Measurements from ENCODE around the gene STRIP2. TPM values are rescaled to one million over a fixed set of nuclear protein-coding genes. Genes with fewer than 3 reads are reported as not detected.

The STRIP2 gene
- total and polyA plus RNA-seq, 9 of the 15 experiments (the other 6 are each of a cell fraction or from before 2014, with no cell fraction given), result 10.1 to 81.8 (median 42.3) TPM

DNA sequence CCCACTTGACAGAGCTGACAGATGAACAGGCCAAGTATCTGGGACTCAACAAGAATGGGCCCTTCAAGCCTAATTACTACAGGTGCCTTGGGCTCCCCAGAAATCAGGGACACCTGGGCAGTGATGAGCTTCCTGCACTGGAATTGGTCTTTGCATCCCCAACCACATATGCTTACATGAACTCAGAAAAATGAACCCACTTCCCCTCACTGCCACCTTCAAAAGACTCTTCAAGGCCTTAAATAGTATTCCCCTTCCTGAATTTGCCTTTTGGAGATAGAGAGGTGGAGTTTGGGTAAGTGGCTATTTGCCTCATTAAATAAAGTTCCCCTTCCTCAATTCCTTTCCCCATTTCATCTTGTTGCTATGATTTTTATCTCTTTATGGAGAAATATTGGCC lies 7.8 kb upstream of the STRIP2 start:
- H3K27me3 ChIP-seq (ENCODE audit: control insufficient read depth in 2 of 2, insufficient read depth in 2 of 2, low read length in 2 of 2), result no peaks in the 10 kb centered on the region
- CTCF ChIA-PET (ENCODE audit: low intra/inter-chr PET ratio), result no interaction called here
- H4K20me1 ChIP-seq (replicated peaks; ENCODE audit: control insufficient read depth, insufficient read depth, low read length), result no peaks in the 10 kb centered on the region
- H2AFZ ChIP-seq (ENCODE audit: low read depth, low read length), result no peak overlapping the region
- H3K9me1 ChIP-seq (ENCODE audit: control insufficient read depth, insufficient read depth, low read length), result no peaks in the 10 kb centered on the region
- POLR2A ChIA-PET, result interaction anchor here (0.5 to 3.7 kb wide), 3 partner anchors 8 to 474 kb away, joined by 3 to 44 read pairs (median 3); partner anchors contain the start of gene STRIP2
- DNase-seq (ENCODE audit: extremely low read depth in 1 of 4, low spot score in 3 of 4) (no peak), ATAC-seq (no peak), FAIRE-seq (no peak)
- TF ChIP-seq PHF8 (IDR thresholded peaks at IDR 0.05; ENCODE audit: borderline replicate concordance, low read length) (0 out of 2 replicates have a peak, but pooled peaks have one; percentile 13), ETS2 (tag; IDR thresholded peaks at IDR 0.05; ENCODE audit: borderline replicate concordance, poor library complexity, severe bottlenecking) (no peak)
- in situ Hi-C loops (cut with MboI) (no loop called here), intact Hi-C loops (cut with micrococcal nuclease) (no loop called here)
- H3K4me2 ChIP-seq (ENCODE audit: insufficient read depth, low read length), result no peak overlapping the region
- no peak overlapping the region for H3K4me3 ChIP-seq
- BruUV-seq (replicated peaks), result no TSS peak
- H3K79me2 ChIP-seq (ENCODE audit: control insufficient read depth, insufficient read depth, low read length), result no peaks in the 10 kb centered on the region
- no peak overlapping the region for H3K9ac ChIP-seq (ENCODE audit: insufficient read depth in 1 of 2, low read depth in 2 of 2, low read length in 2 of 2)
- no peaks in the 10 kb centered on the region for H3K9me3 ChIP-seq (replicated peaks; ENCODE audit: control insufficient read depth, insufficient read depth, low read depth, low read length)
- H3K27ac ChIP-seq (ENCODE audit: extremely low read depth, low read depth, low read length), result no peak overlapping the region
- H3K4me1 ChIP-seq (replicated peaks in 1 of 2; ENCODE audit: control insufficient read depth in 2 of 2, insufficient read depth in 2 of 2, low read length in 2 of 2), result peaks cover 7 to 23% of the 10 kb centered on the region in 2 experiments; a peak in 4 of 5 replicates
- no peaks in the 10 kb centered on the region for H3K36me3 ChIP-seq (ENCODE audit: control insufficient read depth, insufficient read depth, low read length)

DNA sequence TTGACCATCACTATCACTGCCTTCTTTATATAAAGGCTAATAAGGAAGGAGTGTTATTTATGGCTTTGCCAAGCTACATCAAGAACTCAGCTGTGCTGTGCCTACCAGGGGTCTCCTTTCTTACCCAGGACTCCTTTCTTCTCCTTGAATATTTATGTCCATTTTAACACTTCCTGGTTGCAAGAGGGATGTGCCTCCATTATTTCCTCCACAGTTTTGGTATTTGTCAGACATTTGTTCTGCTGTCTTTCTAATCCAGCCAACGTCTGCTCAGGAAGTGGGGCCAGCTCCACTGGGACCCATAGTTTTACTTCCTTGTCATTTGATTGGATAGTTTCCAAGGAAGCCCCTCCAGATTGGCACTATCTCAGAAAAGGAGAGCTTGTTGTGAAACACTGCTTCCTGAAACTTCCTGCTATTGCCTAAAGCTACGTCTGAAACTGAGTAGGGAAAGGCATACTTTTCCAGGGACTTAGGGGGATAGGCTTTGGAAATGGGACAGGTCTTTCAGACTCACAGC lies 6.6 kb upstream of the STRIP2 start:
- DNase-seq (ENCODE audit: extremely low read depth in 1 of 4, low spot score in 3 of 4) (no peak), ATAC-seq (no peak), FAIRE-seq (no peak)
- no peaks in the 10 kb centered on the region for H3K79me2 ChIP-seq (ENCODE audit: control insufficient read depth, insufficient read depth, low read length)
- no peaks in the 10 kb centered on the region for H3K9me3 ChIP-seq (replicated peaks; ENCODE audit: control insufficient read depth, insufficient read depth, low read depth, low read length)
- H3K27ac ChIP-seq (ENCODE audit: extremely low read depth, low read depth, low read length), result no peak overlapping the region
- peaks cover 5 to 30% of the 10 kb centered on the region in 2 experiments; a peak in 4 of 5 replicates for H3K4me1 ChIP-seq (replicated peaks in 1 of 2; ENCODE audit: control insufficient read depth in 2 of 2, insufficient read depth in 2 of 2, low read length in 2 of 2)
- no TSS peak for BruUV-seq (replicated peaks)
- H4K20me1 ChIP-seq (replicated peaks; ENCODE audit: control insufficient read depth, insufficient read depth, low read length), result no peaks in the 10 kb centered on the region
- peak overlapping the region; percentile 41 for H2AFZ ChIP-seq (ENCODE audit: low read depth, low read length)
- no peak overlapping the region for H3K4me3 ChIP-seq
- CTCF ChIA-PET (ENCODE audit: low intra/inter-chr PET ratio), result interaction anchor here (0.6 kb wide), 1 partner anchor 42 kb away, joined by 3 read pairs; no protein-coding TSS in a partner anchor
- POLR2A ChIA-PET, result interaction anchor here (1.5 to 1.7 kb wide), 2 partner anchors 10 to 12 kb away, joined by 3 to 4 read pairs; no protein-coding TSS in a partner anchor
- intact Hi-C loops (cut with micrococcal nuclease), result no loop called here
- in situ Hi-C loops (cut with MboI), result no loop called here
- H3K36me3 ChIP-seq (ENCODE audit: control insufficient read depth, insufficient read depth, low read length), result no peaks in the 10 kb centered on the region
- no peak overlapping the region for H3K4me2 ChIP-seq (ENCODE audit: insufficient read depth, low read length)
- no peaks in the 10 kb centered on the region for H3K9me1 ChIP-seq (ENCODE audit: control insufficient read depth, insufficient read depth, low read length)
- H3K27me3 ChIP-seq (ENCODE audit: control insufficient read depth in 2 of 2, insufficient read depth in 2 of 2, low read length in 2 of 2), result no peaks in the 10 kb centered on the region
- no peak overlapping the region for H3K9ac ChIP-seq (ENCODE audit: insufficient read depth in 1 of 2, low read depth in 2 of 2, low read length in 2 of 2)
- 14% methylated on average over 2 of the region's 2 CpGs for WGBS (ENCODE audit: insufficient coverage, low coverage, missing lambda C conversion rate)
- TF ChIP-seq, protein P1, sequence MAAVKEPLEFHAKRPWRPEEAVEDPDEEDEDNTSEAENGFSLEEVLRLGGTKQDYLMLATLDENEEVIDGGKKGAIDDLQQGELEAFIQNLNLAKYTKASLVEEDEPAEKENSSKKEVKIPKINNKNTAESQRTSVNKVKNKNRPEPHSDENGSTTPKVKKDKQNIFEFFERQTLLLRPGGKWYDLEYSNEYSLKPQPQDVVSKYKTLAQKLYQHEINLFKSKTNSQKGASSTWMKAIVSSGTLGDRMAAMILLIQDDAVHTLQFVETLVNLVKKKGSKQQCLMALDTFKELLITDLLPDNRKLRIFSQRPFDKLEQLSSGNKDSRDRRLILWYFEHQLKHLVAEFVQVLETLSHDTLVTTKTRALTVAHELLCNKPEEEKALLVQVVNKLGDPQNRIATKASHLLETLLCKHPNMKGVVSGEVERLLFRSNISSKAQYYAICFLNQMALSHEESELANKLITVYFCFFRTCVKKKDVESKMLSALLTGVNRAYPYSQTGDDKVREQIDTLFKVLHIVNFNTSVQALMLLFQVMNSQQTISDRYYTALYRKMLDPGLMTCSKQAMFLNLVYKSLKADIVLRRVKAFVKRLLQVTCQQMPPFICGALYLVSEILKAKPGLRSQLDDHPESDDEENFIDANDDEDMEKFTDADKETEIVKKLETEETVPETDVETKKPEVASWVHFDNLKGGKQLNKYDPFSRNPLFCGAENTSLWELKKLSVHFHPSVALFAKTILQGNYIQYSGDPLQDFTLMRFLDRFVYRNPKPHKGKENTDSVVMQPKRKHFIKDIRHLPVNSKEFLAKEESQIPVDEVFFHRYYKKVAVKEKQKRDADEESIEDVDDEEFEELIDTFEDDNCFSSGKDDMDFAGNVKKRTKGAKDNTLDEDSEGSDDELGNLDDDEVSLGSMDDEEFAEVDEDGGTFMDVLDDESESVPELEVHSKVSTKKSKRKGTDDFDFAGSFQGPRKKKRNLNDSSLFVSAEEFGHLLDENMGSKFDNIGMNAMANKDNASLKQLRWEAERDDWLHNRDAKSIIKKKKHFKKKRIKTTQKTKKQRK (IDR thresholded peaks at IDR 0.05; ENCODE audit: borderline replicate concordance, low read depth, low read length), result no peak
- TF ChIP-seq ILF3 (IDR thresholded peaks at IDR 0.05; ENCODE audit: borderline replicate concordance) (no peak), ZNF175 (CRISPR knock-in tag; IDR thresholded peaks at IDR 0.05; ENCODE audit: low read depth) (0 out of 2 replicates have a peak, but pooled peaks have one; percentile 51), GABPA (tag; conservative IDR thresholded peaks at IDR 0.05; ENCODE audit: low read depth) (0 out of 2 replicates have a peak, but pooled peaks have one; percentile 16), SETDB1 (IDR thresholded peaks at IDR 0.05; ENCODE audit: low read length) (no peak), POLR2G (IDR thresholded peaks at IDR 0.05; ENCODE audit: low read depth, low read length) (no peak), HMGN3 (IDR thresholded peaks at IDR 0.05; ENCODE audit: borderline replicate concordance, extremely low read depth, insufficient read length, low read depth, low read length) (no peak), ZNF316 (IDR thresholded peaks at IDR 0.05) (no peak), MEF2D (tag; conservative IDR thresholded peaks at IDR 0.05; ENCODE audit: low read depth) (no peak), CEBPB (tag; IDR thresholded peaks at IDR 0.05) (0 out of 2 replicates have a peak, but pooled peaks have one; percentile 17)

All from K562 (cell line).